Inflammatory macrophage treated with lipopolysaccharide for 4 hours (primary cell): ENCODE data around the gene FOXK1.
A peak's percentile ranks its signal among the peaks of the same experiment; 100 is the strongest.

Source experiments
- DNase-seq: peaks from one replicate; pipeline ENCODE4 v3.0.0-alpha.2; 2020

FOXK1 gene

GRCh38 chr7:4766666-4767519, 84.8 kb downstream of the FOXK1 start:
- no peak for DNase-seq

GRCh38 chr7:4768597-4769569, 86.8 kb downstream of the FOXK1 start:
- DNase-seq = no peak

GRCh38 chr7:4769761-4770160, 87.7 kb downstream of the FOXK1 start:
- no peak for DNase-seq

- DNase-seq = no peak
Measured at GRCh38 chr7:4770886-4771285, 88.8 kb downstream of the FOXK1 start.

GRCh38 chr7:4771737-4772136, 89.6 kb downstream of the FOXK1 start:
- DNase-seq = no peak

GRCh38 chr7:4772306-4772705, 90.2 kb downstream of the FOXK1 start:
- DNase-seq = no peak

- no peak for DNase-seq
Measured at GRCh38 chr7:4774007-4774406, 91.9 kb downstream of the FOXK1 start.

GRCh38 chr7:4774658-4775249, 92.7 kb downstream of the FOXK1 start:
- DNase-seq = peak; percentile 81

- peak; percentile 98 for DNase-seq
Measured at GRCh38 chr7:4775250-4775847, 93.3 kb downstream of the FOXK1 start, which contains the start of gene AP5Z1. AP5Z1 (plus strand) TSS chr7:4775623; CDS start chr7:4775716, 93 bp downstream.

- peak; percentile 60 for DNase-seq
Measured at GRCh38 chr7:4775848-4776623, 93.9 kb downstream of the FOXK1 start.

- DNase-seq = no peak
Measured at GRCh38 chr7:4779118-4779517, 97.0 kb downstream of the FOXK1 start.

GRCh38 chr7:4781366-4782069, 99.4 kb downstream of the FOXK1 start:
- DNase-seq = no peak

GRCh38 chr7:4782333-4783291, 100.5 kb downstream of the FOXK1 start:
- DNase-seq = no peak

GRCh38 chr7:4783292-4783652, 101.2 kb downstream of the FOXK1 start:
- DNase-seq = no peak

GRCh38 chr7:4783762-4784351, 101.8 kb downstream of the FOXK1 start:
- no peak for DNase-seq

GRCh38 chr7:4784799-4785198, 102.7 kb downstream of the FOXK1 start:
- DNase-seq = no peak

GRCh38 chr7:4785371-4785770, 103.3 kb downstream of the FOXK1 start:
- no peak for DNase-seq

- no peak for DNase-seq
Measured at GRCh38 chr7:4786015-4786414, 103.9 kb downstream of the FOXK1 start.

GRCh38 chr7:4787541-4787940, 105.4 kb downstream of the FOXK1 start:
- DNase-seq = no peak
